ENCODE measurements around the gene PROZ.

DNA sequence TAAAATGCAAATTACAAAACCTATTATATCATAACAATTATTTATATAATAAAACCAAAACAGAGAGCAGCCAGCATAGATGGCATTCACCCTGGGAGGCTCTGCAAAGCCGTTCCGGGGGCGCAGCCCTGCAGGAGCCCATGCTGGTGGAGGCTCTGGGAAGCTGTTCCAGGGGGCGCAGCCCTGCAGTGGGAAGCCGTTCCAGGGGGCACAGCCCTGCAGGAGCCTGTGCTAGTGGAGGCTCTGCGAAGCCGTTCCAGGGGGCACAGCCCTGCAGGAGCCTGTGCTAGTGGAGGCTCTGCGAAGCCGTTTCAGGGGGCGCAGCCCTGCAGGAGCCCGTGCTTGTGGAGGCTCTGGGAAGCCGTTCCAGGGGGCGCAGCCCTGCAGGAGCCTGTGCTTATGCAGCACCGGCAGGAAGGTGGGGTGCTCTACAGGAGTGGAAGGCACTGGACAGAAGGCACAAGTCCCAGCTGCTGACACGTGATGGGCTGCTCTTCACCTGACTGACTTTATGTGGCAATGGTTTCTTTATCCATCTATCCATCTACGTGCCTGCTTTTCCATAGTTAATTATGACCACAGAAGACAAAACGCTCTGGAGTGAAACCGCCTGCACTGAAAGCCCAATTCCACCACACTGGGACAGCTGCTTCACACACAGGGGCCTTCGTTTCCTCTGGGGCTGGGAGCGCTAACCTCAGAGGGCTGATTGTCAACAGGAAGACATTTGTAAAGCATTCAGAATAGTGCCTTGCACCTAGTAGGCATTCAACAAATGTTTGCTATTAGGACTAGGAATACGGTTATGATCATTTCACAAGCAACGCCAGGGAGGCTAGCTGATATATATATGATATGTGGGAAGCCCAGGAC is 26.4 kb downstream of the PROZ start:
- no peak for TF ChIP-seq FOXJ3 (CRISPR knock-in tag; IDR thresholded peaks at IDR 0.05)
- no peak for TF ChIP-seq POLR2AphosphoS5 (IDR thresholded peaks at IDR 0.05; ENCODE audit: low read depth, low read length)
- TF ChIP-seq, protein P1, sequence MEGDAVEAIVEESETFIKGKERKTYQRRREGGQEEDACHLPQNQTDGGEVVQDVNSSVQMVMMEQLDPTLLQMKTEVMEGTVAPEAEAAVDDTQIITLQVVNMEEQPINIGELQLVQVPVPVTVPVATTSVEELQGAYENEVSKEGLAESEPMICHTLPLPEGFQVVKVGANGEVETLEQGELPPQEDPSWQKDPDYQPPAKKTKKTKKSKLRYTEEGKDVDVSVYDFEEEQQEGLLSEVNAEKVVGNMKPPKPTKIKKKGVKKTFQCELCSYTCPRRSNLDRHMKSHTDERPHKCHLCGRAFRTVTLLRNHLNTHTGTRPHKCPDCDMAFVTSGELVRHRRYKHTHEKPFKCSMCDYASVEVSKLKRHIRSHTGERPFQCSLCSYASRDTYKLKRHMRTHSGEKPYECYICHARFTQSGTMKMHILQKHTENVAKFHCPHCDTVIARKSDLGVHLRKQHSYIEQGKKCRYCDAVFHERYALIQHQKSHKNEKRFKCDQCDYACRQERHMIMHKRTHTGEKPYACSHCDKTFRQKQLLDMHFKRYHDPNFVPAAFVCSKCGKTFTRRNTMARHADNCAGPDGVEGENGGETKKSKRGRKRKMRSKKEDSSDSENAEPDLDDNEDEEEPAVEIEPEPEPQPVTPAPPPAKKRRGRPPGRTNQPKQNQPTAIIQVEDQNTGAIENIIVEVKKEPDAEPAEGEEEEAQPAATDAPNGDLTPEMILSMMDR (IDR thresholded peaks at IDR 0.05): no peak
- TF ChIP-seq RAD21 (IDR thresholded peaks at IDR 0.05; ENCODE audit: low read length): no peak
- TF ChIP-seq RFX5 (IDR thresholded peaks at IDR 0.05; ENCODE audit: low read length): no peak
- no peak for TF ChIP-seq GABPA (IDR thresholded peaks at IDR 0.05; ENCODE audit: low read depth)
- TF ChIP-seq GATA2 (CRISPR knock-in tag; IDR thresholded peaks at IDR 0.05): no peak
- TF ChIP-seq YY1 (IDR thresholded peaks at IDR 0.05; ENCODE audit: low read depth): no peak
- TF ChIP-seq, protein P2, sequence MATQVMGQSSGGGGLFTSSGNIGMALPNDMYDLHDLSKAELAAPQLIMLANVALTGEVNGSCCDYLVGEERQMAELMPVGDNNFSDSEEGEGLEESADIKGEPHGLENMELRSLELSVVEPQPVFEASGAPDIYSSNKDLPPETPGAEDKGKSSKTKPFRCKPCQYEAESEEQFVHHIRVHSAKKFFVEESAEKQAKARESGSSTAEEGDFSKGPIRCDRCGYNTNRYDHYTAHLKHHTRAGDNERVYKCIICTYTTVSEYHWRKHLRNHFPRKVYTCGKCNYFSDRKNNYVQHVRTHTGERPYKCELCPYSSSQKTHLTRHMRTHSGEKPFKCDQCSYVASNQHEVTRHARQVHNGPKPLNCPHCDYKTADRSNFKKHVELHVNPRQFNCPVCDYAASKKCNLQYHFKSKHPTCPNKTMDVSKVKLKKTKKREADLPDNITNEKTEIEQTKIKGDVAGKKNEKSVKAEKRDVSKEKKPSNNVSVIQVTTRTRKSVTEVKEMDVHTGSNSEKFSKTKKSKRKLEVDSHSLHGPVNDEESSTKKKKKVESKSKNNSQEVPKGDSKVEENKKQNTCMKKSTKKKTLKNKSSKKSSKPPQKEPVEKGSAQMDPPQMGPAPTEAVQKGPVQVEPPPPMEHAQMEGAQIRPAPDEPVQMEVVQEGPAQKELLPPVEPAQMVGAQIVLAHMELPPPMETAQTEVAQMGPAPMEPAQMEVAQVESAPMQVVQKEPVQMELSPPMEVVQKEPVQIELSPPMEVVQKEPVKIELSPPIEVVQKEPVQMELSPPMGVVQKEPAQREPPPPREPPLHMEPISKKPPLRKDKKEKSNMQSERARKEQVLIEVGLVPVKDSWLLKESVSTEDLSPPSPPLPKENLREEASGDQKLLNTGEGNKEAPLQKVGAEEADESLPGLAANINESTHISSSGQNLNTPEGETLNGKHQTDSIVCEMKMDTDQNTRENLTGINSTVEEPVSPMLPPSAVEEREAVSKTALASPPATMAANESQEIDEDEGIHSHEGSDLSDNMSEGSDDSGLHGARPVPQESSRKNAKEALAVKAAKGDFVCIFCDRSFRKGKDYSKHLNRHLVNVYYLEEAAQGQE (IDR thresholded peaks at IDR 0.05; ENCODE audit: low read depth, low read length): no peak
- TF ChIP-seq, protein P3, sequence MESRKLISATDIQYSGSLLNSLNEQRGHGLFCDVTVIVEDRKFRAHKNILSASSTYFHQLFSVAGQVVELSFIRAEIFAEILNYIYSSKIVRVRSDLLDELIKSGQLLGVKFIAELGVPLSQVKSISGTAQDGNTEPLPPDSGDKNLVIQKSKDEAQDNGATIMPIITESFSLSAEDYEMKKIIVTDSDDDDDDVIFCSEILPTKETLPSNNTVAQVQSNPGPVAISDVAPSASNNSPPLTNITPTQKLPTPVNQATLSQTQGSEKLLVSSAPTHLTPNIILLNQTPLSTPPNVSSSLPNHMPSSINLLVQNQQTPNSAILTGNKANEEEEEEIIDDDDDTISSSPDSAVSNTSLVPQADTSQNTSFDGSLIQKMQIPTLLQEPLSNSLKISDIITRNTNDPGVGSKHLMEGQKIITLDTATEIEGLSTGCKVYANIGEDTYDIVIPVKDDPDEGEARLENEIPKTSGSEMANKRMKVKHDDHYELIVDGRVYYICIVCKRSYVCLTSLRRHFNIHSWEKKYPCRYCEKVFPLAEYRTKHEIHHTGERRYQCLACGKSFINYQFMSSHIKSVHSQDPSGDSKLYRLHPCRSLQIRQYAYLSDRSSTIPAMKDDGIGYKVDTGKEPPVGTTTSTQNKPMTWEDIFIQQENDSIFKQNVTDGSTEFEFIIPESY (IDR thresholded peaks at IDR 0.05; ENCODE audit: borderline replicate concordance, low read depth): no peak

Measured in SK-N-SH (cell line).